ENCODE results near the gene H19.

H19 gene

GRCh38 chr11:1998861-1999260 is 1.2 kb upstream of the H19 start:
- Histone ChIP-seq H3K36me3 (ENCODE audit: control insufficient read depth, insufficient read depth, low read length) (no peaks in the 10 kb centered on the region), H3K27me3 (ENCODE audit: control insufficient read depth, insufficient read depth, low read length) (no peaks in the 10 kb centered on the region), H3K4me3 (ENCODE audit: low read length) (no peak overlapping the region), H3K27ac (ENCODE audit: low read depth, low read length) (no peak overlapping the region), H3K4me1 (ENCODE audit: control insufficient read depth, insufficient read depth, low read length) (no peaks in the 10 kb centered on the region), H3K9ac (ENCODE audit: low read length) (no peak overlapping the region)

- Histone ChIP-seq H3K9ac (ENCODE audit: low read length) (no peak overlapping the region), H3K27ac (ENCODE audit: low read depth, low read length) (no peak overlapping the region), H3K4me3 (ENCODE audit: low read length) (no peak overlapping the region), H3K4me1 (ENCODE audit: control insufficient read depth, insufficient read depth, low read length) (no peaks in the 10 kb centered on the region), H3K36me3 (ENCODE audit: control insufficient read depth, insufficient read depth, low read length) (no peaks in the 10 kb centered on the region), H3K27me3 (ENCODE audit: control insufficient read depth, insufficient read depth, low read length) (no peaks in the 10 kb centered on the region)
Measured at GRCh38 chr11:1998290-1998689, 648 bp upstream of the H19 start.

- no peaks in the 10 kb centered on the region for H3K27me3 ChIP-seq (ENCODE audit: control insufficient read depth, insufficient read depth, low read length)
- H3K27ac ChIP-seq (ENCODE audit: low read depth, low read length), result no peak overlapping the region
- no peaks in the 10 kb centered on the region for H3K4me1 ChIP-seq (ENCODE audit: control insufficient read depth, insufficient read depth, low read length)
- H3K9ac ChIP-seq (ENCODE audit: low read length), result no peak overlapping the region
- H3K4me3 ChIP-seq (ENCODE audit: low read length), result no peak overlapping the region
- H3K36me3 ChIP-seq (ENCODE audit: control insufficient read depth, insufficient read depth, low read length), result no peaks in the 10 kb centered on the region
Measured at GRCh38 chr11:1994121-1994520, 3.5 kb downstream of the H19 start.

- H3K27me3 ChIP-seq (ENCODE audit: control insufficient read depth, insufficient read depth, low read length), result no peaks in the 10 kb centered on the region
- no peak overlapping the region for H3K9ac ChIP-seq (ENCODE audit: low read length)
- H3K4me1 ChIP-seq (ENCODE audit: control insufficient read depth, insufficient read depth, low read length), result no peaks in the 10 kb centered on the region
- H3K4me3 ChIP-seq (ENCODE audit: low read length), result no peak overlapping the region
- H3K27ac ChIP-seq (ENCODE audit: low read depth, low read length), result no peak overlapping the region
- no peaks in the 10 kb centered on the region for H3K36me3 ChIP-seq (ENCODE audit: control insufficient read depth, insufficient read depth, low read length)
Measured at GRCh38 chr11:1992111-1992510, 5.5 kb downstream of the H19 start.

GRCh38 chr11:1990872-1991578 is 6.6 kb downstream of the H19 start:
- no peaks in the 10 kb centered on the region for H3K4me1 ChIP-seq (ENCODE audit: control insufficient read depth, insufficient read depth, low read length)
- H3K36me3 ChIP-seq (ENCODE audit: control insufficient read depth, insufficient read depth, low read length), result no peaks in the 10 kb centered on the region
- no peaks in the 10 kb centered on the region for H3K27me3 ChIP-seq (ENCODE audit: control insufficient read depth, insufficient read depth, low read length)
- no peak overlapping the region for H3K4me3 ChIP-seq (ENCODE audit: low read length)
- no peak overlapping the region for H3K27ac ChIP-seq (ENCODE audit: low read depth, low read length)
- H3K9ac ChIP-seq (ENCODE audit: low read length), result no peak overlapping the region

- H3K36me3 ChIP-seq (ENCODE audit: control insufficient read depth, insufficient read depth, low read length), result no peaks in the 10 kb centered on the region
- H3K27ac ChIP-seq (ENCODE audit: low read depth, low read length), result no peak overlapping the region
- no peak overlapping the region for H3K9ac ChIP-seq (ENCODE audit: low read length)
- H3K27me3 ChIP-seq (ENCODE audit: control insufficient read depth, insufficient read depth, low read length), result no peaks in the 10 kb centered on the region
- no peaks in the 10 kb centered on the region for H3K4me1 ChIP-seq (ENCODE audit: control insufficient read depth, insufficient read depth, low read length)
- H3K4me3 ChIP-seq (ENCODE audit: low read length), result no peak overlapping the region
Measured at GRCh38 chr11:1989953-1990352, 7.7 kb downstream of the H19 start.

GRCh38 chr11:1988667-1989317 is 8.8 kb downstream of the H19 start:
- Histone ChIP-seq H3K36me3 (ENCODE audit: control insufficient read depth, insufficient read depth, low read length) (no peaks in the 10 kb centered on the region), H3K4me3 (ENCODE audit: low read length) (no peak overlapping the region), H3K4me1 (ENCODE audit: control insufficient read depth, insufficient read depth, low read length) (no peaks in the 10 kb centered on the region), H3K9ac (ENCODE audit: low read length) (no peak overlapping the region), H3K27me3 (ENCODE audit: control insufficient read depth, insufficient read depth, low read length) (no peaks in the 10 kb centered on the region), H3K27ac (ENCODE audit: low read depth, low read length) (no peak overlapping the region)

GRCh38 chr11:1988174-1988573 is 9.5 kb downstream of the H19 start:
- Histone ChIP-seq H3K4me1 (ENCODE audit: control insufficient read depth, insufficient read depth, low read length) (no peaks in the 10 kb centered on the region), H3K4me3 (ENCODE audit: low read length) (no peak overlapping the region), H3K36me3 (ENCODE audit: control insufficient read depth, insufficient read depth, low read length) (no peaks in the 10 kb centered on the region), H3K27me3 (ENCODE audit: control insufficient read depth, insufficient read depth, low read length) (no peaks in the 10 kb centered on the region), H3K9ac (ENCODE audit: low read length) (no peak overlapping the region), H3K27ac (ENCODE audit: low read depth, low read length) (no peak overlapping the region)

- Histone ChIP-seq H3K27me3 (ENCODE audit: control insufficient read depth, insufficient read depth, low read length) (no peaks in the 10 kb centered on the region), H3K27ac (ENCODE audit: low read depth, low read length) (no peak overlapping the region), H3K4me1 (ENCODE audit: control insufficient read depth, insufficient read depth, low read length) (no peaks in the 10 kb centered on the region), H3K4me3 (ENCODE audit: low read length) (no peak overlapping the region), H3K9ac (ENCODE audit: low read length) (no peak overlapping the region), H3K36me3 (ENCODE audit: control insufficient read depth, insufficient read depth, low read length) (no peaks in the 10 kb centered on the region)
Measured at GRCh38 chr11:1987024-1987423, 10.6 kb downstream of the H19 start.

- no peaks in the 10 kb centered on the region for H3K36me3 ChIP-seq (ENCODE audit: control insufficient read depth, insufficient read depth, low read length)
- H3K4me3 ChIP-seq (ENCODE audit: low read length), result no peak overlapping the region
- no peaks in the 10 kb centered on the region for H3K4me1 ChIP-seq (ENCODE audit: control insufficient read depth, insufficient read depth, low read length)
- H3K27me3 ChIP-seq (ENCODE audit: control insufficient read depth, insufficient read depth, low read length), result no peaks in the 10 kb centered on the region
- no peak overlapping the region for H3K9ac ChIP-seq (ENCODE audit: low read length)
- H3K27ac ChIP-seq (ENCODE audit: low read depth, low read length), result no peak overlapping the region
Measured at GRCh38 chr11:1983601-1983961, 14.1 kb downstream of the H19 start.

- Histone ChIP-seq H3K27me3 (ENCODE audit: control insufficient read depth, insufficient read depth, low read length) (no peaks in the 10 kb centered on the region), H3K4me3 (ENCODE audit: low read length) (no peak overlapping the region), H3K27ac (ENCODE audit: low read depth, low read length) (no peak overlapping the region), H3K4me1 (ENCODE audit: control insufficient read depth, insufficient read depth, low read length) (no peaks in the 10 kb centered on the region), H3K36me3 (ENCODE audit: control insufficient read depth, insufficient read depth, low read length) (no peaks in the 10 kb centered on the region), H3K9ac (ENCODE audit: low read length) (no peak overlapping the region)
Measured at GRCh38 chr11:1982873-1983600, 14.6 kb downstream of the H19 start.

- H3K27me3 ChIP-seq (ENCODE audit: control insufficient read depth, insufficient read depth, low read length), result no peaks in the 10 kb centered on the region
- no peak overlapping the region for H3K9ac ChIP-seq (ENCODE audit: low read length)
- H3K36me3 ChIP-seq (ENCODE audit: control insufficient read depth, insufficient read depth, low read length), result no peaks in the 10 kb centered on the region
- no peaks in the 10 kb centered on the region for H3K4me1 ChIP-seq (ENCODE audit: control insufficient read depth, insufficient read depth, low read length)
- H3K4me3 ChIP-seq (ENCODE audit: low read length), result no peak overlapping the region
- no peak overlapping the region for H3K27ac ChIP-seq (ENCODE audit: low read depth, low read length)
Measured at GRCh38 chr11:1979607-1980006, 18.0 kb downstream of the H19 start.
